Muscle of back (tissue), 11 donors: ENCODE measurements around the gene CAMTA1. TPM values are rescaled to one million over a fixed set of nuclear protein-coding genes. Genes with fewer than 3 reads are reported as not detected.
A peak's percentile ranks its signal among the peaks of the same experiment; 100 is the strongest.

Experiments used
- DNase-seq, 3 donors: peaks; one replicate each; pipeline versions ENCODE4 v3.0.0 to v3.0.0-alpha.2; 2013
- polyA plus RNA-seq, 10 donors: library from polyadenylated mRNA; unstranded; fragments of 120-200 nt; gene quantifications; one replicate each; pipeline ENCODE4 v1.2.1, GENCODE V29; 2013; ENCODE audit not compliant: insufficient read length in 10 of 10

The CAMTA1 gene
- polyA plus RNA-seq, 10 donors: 36.4 to 49.7 (median 44.0) TPM

- DNase-seq: no peak
Observed at GRCh38 chr1:7749126-7749525, 963.9 kb downstream of the CAMTA1 start.

GRCh38 chr1:7751174-7751573 is 965.9 kb downstream of the CAMTA1 start:
- no peak for DNase-seq

GRCh38 chr1:7752512-7753417 is 967.5 kb downstream of the CAMTA1 start:
- peak; percentile 67 to 87 (median 80) for DNase-seq

GRCh38 chr1:7753641-7754040 is 968.4 kb downstream of the CAMTA1 start:
- no peak for DNase-seq

- DNase-seq: no peak
Observed at GRCh38 chr1:7754234-7754633, 969.0 kb downstream of the CAMTA1 start.

GRCh38 chr1:7755448-7755847 is 970.2 kb downstream of the CAMTA1 start:
- DNase-seq: no peak

GRCh38 chr1:7760245-7760644 is 975.0 kb downstream of the CAMTA1 start:
- DNase-seq: no peak

- DNase-seq: no peak
Observed at GRCh38 chr1:7761103-7761502, 975.8 kb downstream of the CAMTA1 start.

GRCh38 chr1:7767176-7767575 is 981.9 kb downstream of the CAMTA1 start:
- no peak for DNase-seq

- DNase-seq: no peak
Observed at GRCh38 chr1:7768583-7768982, 983.3 kb downstream of the CAMTA1 start.

GRCh38 chr1:7769673-7770412 is 984.6 kb downstream of the CAMTA1 start:
- no peak for DNase-seq

GRCh38 chr1:7770669-7770996 is 985.4 kb downstream of the CAMTA1 start:
- no peak for DNase-seq

- DNase-seq: peak; percentile 74 to 92 (median 88)
Observed at GRCh38 chr1:7770997-7771822, 986.0 kb downstream of the CAMTA1 start, which contains the start of gene VAMP3. Gene VAMP3, plus strand, starts transcription at chr1:7771296. Its CDS starts 88 bp downstream, at chr1:7771384.

- DNase-seq: no peak
Observed at GRCh38 chr1:7771823-7772299, 986.6 kb downstream of the CAMTA1 start.

GRCh38 chr1:7777591-7777990 is 992.3 kb downstream of the CAMTA1 start:
- DNase-seq: no peak

- no peak for DNase-seq
Observed at GRCh38 chr1:7778133-7778628, 992.9 kb downstream of the CAMTA1 start.

GRCh38 chr1:7780976-7781375 is 995.7 kb downstream of the CAMTA1 start:
- DNase-seq: no peak

- no peak for DNase-seq
Observed at GRCh38 chr1:7781501-7781900, 996.2 kb downstream of the CAMTA1 start.

GRCh38 chr1:7781923-7782495 is 996.8 kb downstream of the CAMTA1 start:
- DNase-seq: no peak

GRCh38 chr1:7783178-7783711 is 998.0 kb downstream of the CAMTA1 start:
- peak in 2 of 3 donors; percentile 35 to 66 for DNase-seq
